ENCODE results near the gene EEF1AKMT2. TPM values are rescaled to one million over a fixed set of nuclear protein-coding genes. Genes with fewer than 3 reads are reported as not detected.

Gene EEF1AKMT2
- total and polyA plus RNA-seq, 2 of the 13 experiments (the other 11 are each of a cell fraction or from before 2014, with no cell fraction given) = 11.3 to 19.3 TPM

DNA sequence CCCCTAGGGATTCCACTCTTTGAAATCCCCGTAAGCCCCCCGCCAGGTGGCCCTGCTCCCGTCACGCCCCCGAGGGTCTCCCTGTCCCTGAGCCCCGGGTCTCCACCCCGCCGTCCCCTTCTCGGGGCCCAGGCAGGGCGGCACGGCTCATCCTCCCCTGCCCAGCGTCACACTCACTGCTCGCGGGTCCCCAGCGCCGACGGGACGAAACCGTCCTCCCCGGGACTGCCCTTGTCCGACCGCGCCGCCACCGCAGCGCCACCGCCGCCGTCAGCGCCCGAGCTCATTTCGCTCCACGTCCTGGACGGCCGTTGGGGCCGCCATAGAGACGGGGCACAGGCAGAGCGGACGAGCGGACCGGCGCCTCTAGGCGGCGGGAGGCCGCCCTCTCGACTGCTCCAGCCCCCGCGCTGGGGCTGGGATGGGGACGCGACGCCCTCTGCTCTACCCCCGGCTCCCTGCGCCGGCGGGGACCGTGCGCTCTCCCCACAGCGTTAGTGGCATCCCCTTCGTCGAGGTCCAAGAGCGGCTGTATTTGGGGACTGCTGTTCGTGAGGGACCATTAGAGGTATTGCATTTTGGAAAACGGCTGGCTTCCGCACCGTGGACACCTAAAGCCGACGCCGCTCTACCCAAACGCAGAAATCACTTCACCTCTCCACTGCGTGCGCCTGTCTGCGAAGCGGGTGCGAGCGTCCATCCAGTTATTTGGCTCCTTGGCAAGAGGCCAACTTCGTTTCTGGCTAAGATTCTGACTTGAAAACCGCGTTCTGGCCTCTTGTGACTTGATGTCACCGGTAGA lies at the start of gene EEF1AKMT2 (continued):
- TF ChIP-seq, protein P1, sequence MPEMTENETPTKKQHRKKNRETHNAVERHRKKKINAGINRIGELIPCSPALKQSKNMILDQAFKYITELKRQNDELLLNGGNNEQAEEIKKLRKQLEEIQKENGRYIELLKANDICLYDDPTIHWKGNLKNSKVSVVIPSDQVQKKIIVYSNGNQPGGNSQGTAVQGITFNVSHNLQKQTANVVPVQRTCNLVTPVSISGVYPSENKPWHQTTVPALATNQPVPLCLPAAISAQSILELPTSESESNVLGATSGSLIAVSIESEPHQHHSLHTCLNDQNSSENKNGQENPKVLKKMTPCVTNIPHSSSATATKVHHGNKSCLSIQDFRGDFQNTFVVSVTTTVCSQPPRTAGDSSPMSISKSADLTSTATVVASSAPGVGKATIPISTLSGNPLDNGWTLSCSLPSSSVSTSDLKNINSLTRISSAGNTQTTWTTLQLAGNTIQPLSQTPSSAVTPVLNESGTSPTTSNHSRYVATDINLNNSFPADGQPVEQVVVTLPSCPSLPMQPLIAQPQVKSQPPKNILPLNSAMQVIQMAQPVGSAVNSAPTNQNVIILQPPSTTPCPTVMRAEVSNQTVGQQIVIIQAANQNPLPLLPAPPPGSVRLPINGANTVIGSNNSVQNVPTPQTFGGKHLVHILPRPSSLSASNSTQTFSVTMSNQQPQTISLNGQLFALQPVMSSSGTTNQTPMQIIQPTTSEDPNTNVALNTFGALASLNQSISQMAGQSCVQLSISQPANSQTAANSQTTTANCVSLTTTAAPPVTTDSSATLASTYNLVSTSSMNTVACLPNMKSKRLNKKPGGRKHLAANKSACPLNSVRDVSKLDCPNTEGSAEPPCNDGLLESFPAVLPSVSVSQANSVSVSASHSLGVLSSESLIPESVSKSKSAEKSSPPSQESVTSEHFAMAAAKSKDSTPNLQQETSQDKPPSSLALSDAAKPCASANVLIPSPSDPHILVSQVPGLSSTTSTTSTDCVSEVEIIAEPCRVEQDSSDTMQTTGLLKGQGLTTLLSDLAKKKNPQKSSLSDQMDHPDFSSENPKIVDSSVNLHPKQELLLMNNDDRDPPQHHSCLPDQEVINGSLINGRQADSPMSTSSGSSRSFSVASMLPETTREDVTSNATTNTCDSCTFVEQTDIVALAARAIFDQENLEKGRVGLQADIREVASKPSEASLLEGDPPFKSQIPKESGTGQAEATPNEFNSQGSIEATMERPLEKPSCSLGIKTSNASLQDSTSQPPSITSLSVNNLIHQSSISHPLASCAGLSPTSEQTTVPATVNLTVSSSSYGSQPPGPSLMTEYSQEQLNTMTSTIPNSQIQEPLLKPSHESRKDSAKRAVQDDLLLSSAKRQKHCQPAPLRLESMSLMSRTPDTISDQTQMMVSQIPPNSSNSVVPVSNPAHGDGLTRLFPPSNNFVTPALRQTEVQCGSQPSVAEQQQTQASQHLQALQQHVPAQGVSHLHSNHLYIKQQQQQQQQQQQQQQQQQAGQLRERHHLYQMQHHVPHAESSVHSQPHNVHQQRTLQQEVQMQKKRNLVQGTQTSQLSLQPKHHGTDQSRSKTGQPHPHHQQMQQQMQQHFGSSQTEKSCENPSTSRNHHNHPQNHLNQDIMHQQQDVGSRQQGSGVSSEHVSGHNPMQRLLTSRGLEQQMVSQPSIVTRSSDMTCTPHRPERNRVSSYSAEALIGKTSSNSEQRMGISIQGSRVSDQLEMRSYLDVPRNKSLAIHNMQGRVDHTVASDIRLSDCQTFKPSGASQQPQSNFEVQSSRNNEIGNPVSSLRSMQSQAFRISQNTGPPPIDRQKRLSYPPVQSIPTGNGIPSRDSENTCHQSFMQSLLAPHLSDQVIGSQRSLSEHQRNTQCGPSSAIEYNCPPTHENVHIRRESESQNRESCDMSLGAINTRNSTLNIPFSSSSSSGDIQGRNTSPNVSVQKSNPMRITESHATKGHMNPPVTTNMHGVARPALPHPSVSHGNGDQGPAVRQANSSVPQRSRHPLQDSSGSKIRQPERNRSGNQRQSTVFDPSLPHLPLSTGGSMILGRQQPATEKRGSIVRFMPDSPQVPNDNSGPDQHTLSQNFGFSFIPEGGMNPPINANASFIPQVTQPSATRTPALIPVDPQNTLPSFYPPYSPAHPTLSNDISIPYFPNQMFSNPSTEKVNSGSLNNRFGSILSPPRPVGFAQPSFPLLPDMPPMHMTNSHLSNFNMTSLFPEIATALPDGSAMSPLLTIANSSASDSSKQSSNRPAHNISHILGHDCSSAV (CRISPR knock-in tag; IDR thresholded peaks at IDR 0.05; ENCODE audit: borderline replicate concordance) = no peak
- TF ChIP-seq MYC (CRISPR knock-in tag; IDR thresholded peaks at IDR 0.05; ENCODE audit: borderline replicate concordance) = peak; percentile 90
- peak; percentile 29; the same call in 1 of the 2 replicates for TF ChIP-seq PPARG (CRISPR knock-in tag; conservative IDR thresholded peaks at IDR 0.05)
- TF ChIP-seq MTA3 (CRISPR knock-in tag; IDR thresholded peaks at IDR 0.05) = no peak
- TF ChIP-seq, protein P2, sequence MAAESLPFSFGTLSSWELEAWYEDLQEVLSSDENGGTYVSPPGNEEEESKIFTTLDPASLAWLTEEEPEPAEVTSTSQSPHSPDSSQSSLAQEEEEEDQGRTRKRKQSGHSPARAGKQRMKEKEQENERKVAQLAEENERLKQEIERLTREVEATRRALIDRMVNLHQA (CRISPR knock-in tag; IDR thresholded peaks at IDR 0.05) = no peak
- no peak for TF ChIP-seq SP2 (CRISPR knock-in tag; IDR thresholded peaks at IDR 0.05)
- no peak; the same call in 1 of the 2 replicates for TF ChIP-seq ZFYVE20 (CRISPR knock-in tag; IDR thresholded peaks at IDR 0.05; ENCODE audit: borderline replicate concordance, low read depth)
- TF ChIP-seq, protein P3, sequence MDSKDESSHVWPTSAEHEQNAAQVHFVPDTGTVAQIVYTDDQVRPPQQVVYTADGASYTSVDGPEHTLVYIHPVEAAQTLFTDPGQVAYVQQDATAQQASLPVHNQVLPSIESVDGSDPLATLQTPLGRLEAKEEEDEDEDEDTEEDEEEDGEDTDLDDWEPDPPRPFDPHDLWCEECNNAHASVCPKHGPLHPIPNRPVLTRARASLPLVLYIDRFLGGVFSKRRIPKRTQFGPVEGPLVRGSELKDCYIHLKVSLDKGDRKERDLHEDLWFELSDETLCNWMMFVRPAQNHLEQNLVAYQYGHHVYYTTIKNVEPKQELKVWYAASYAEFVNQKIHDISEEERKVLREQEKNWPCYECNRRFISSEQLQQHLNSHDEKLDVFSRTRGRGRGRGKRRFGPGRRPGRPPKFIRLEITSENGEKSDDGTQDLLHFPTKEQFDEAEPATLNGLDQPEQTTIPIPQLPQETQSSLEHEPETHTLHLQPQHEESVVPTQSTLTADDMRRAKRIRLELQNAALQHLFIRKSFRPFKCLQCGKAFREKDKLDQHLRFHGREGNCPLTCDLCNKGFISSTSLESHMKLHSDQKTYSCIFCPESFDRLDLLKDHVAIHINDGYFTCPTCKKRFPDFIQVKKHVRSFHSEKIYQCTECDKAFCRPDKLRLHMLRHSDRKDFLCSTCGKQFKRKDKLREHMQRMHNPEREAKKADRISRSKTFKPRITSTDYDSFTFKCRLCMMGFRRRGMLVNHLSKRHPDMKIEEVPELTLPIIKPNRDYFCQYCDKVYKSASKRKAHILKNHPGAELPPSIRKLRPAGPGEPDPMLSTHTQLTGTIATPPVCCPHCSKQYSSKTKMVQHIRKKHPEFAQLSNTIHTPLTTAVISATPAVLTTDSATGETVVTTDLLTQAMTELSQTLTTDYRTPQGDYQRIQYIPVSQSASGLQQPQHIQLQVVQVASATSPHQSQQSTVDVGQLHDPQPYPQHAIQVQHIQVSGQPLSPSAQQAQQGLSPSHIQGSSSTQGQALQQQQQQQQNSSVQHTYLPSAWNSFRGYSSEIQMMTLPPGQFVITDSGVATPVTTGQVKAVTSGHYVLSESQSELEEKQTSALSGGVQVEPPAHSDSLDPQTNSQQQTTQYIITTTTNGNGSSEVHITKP (CRISPR knock-in tag; IDR thresholded peaks at IDR 0.05; ENCODE audit: low read depth) = peak; percentile 38; the same call in 1 of the 2 replicates
- no peak for TF ChIP-seq MBD4 (IDR thresholded peaks at IDR 0.05; ENCODE audit: borderline replicate concordance, low read length)
- TF ChIP-seq KAT8 (CRISPR knock-in tag; IDR thresholded peaks at IDR 0.05) = peak; percentile 92
- TF ChIP-seq ZNF83 (CRISPR knock-in tag; IDR thresholded peaks at IDR 0.05; ENCODE audit: borderline replicate concordance) = no peak
- TF ChIP-seq, protein P4, sequence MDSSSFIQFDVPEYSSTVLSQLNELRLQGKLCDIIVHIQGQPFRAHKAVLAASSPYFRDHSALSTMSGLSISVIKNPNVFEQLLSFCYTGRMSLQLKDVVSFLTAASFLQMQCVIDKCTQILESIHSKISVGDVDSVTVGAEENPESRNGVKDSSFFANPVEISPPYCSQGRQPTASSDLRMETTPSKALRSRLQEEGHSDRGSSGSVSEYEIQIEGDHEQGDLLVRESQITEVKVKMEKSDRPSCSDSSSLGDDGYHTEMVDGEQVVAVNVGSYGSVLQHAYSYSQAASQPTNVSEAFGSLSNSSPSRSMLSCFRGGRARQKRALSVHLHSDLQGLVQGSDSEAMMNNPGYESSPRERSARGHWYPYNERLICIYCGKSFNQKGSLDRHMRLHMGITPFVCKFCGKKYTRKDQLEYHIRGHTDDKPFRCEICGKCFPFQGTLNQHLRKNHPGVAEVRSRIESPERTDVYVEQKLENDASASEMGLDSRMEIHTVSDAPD (CRISPR knock-in tag; IDR thresholded peaks at IDR 0.05) = peak; percentile 83
- peak; percentile 73; the same call in 1 of the 2 replicates for TF ChIP-seq GATAD2A (CRISPR knock-in tag; IDR thresholded peaks at IDR 0.05)
- TF ChIP-seq DR1 (CRISPR knock-in tag; IDR thresholded peaks at IDR 0.05) = peak; percentile 92
- TF ChIP-seq SAFB2 (CRISPR knock-in tag; IDR thresholded peaks at IDR 0.05; ENCODE audit: borderline replicate concordance, low read depth) = peak; percentile 93; the same call in 1 of the 2 replicates
